HG02938 (cell line): ENCODE results near the gene NUP88.
"Not testable (repeated sequence)": the region's sequence is repeated elsewhere in the genome, so short reads cannot be mapped to it uniquely, and the experiment has no call there.

Source experiments
- ATAC-seq: cut with Tn5 transposase; IDR thresholded peaks from one replicate; pipeline ENCODE4 v1.9.1; 2021; ENCODE audit warnings: mild to moderate bottlenecking, moderate library complexity; ENCODE audit not compliant: unreplicated experiment

Gene NUP88

DNA sequence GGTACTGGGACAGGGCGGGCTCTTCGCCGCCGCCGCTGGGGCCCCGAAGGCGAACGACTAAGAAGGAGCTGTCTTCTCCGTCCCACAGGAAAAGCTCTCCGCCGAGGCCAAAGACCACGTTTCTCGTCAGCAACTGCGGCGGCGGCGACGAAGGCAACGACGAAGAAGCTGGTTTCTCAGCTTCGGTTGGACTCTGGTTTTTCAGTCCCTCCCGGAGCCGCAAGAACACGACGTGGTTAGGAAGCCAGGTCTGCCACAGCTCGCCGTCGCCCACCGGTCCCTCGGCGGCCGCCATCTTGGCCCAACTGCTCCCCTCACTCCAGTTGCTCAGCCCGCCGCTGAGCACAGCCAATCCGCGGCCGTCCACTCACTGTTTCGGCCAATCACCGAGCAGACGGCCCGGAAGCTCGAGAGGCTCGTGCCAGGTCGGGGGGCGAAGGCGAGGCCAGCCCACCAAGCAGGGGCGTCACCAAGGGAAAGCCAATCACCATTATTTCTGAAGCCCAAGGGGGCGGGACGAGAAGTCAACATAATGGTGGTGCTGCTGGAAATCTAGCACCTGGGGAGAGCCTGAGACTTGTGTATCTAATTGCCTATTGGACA, at the start of gene NUP88:
Gene NUP88 (minus strand): TSS at position 307 of the 603 bp plus-strand sequence. CDS start 12 bp downstream, at position 295.
- peak; percentile 74 for ATAC-seq

DNA sequence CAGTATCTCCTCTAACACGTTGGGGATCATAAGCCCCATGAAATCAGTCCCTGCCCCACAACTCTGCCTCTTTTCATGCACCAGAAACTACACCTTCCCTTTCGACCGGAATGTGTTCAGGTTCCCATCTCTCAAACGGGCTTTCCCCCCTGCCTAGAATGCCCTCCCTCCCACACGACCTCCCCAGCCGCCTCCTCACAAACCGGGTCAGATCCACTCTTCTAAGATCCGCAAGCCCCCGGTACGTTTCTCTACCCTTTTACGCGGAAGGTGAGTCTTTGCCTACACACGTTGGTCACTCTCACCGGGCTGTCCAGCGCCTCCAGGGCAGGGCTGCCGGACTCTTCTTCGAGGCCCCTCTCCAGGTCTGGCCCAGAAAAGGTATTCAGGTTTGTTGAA, 48.6 kb upstream of the NUP88 start:
- ATAC-seq, result no peak

DNA sequence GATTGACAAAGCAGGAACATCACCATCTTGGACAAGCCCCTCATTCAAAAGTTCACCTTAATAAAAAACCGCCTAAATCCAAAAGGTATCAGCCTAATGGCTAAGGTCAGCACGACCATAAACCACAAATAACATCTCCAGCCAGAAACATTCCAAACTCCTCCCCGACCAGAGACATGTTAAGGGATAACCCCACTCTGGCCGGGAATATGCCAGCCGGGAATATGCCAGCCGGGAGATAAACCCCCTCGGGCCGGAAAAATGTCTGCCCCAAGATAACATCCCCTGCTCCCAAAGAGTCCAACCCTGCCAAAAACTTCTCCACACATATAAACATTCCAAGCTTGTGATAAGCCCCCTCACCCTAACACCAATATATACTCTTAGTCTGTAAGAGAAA, 48.0 kb upstream of the NUP88 start:
- no peak for ATAC-seq

DNA sequence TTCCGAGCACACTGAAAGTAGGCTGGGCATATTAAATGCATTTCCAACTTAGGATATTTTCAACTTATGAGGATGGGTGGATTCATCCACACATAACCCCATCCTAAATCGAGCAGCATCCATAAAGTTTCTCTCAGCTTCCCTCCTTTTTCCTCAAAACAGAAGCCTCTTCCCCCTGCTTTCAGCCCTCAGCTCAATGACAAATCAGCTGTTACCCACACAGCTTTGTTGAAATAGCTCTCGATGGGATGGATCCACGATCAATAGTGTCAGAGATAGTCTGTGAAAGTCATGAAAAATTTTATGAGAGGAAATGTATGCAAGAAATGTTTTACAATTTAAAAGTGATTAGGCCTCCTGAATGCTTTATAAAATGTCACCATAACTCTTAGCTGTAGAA, 46.8 kb upstream of the NUP88 start:
- ATAC-seq, result no peak

DNA sequence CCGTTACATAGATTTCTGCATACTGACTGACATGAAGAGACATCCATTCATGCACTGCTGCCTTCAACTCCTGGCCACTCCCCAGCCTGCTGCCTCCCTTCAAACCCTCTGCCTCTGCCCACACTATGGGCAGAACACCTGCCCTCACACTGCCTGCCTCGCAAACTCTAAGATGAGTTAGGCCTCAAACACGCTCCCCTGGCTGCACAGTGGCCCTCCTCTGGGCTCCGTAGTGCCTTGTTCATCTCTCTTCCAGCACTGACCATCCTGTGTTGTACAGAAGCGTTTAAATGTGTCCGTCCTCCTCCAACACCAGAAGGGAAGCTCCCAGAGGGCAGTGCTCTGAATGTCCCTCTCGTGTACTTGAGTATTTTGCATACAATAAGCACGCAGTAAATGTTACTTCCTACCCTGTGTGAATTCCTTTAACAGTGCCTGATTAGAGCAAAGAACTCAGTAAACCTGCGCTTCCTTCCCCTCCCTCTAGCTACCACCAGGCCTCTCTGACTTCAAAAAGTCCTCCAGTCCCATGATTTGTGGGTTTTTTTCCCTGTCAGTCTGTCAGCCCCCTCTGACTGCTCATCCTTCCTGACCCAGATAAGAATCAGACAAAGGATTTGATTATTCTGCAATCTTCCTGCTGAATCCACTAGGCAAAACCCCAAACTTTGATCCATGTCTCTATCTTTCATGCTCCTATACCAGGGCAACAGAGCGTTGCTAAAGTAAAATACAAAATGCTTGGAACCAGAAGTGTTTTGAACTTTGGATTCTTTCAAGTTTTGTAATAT, 45.5 kb upstream of the NUP88 start:
- ATAC-seq, result no peak

DNA sequence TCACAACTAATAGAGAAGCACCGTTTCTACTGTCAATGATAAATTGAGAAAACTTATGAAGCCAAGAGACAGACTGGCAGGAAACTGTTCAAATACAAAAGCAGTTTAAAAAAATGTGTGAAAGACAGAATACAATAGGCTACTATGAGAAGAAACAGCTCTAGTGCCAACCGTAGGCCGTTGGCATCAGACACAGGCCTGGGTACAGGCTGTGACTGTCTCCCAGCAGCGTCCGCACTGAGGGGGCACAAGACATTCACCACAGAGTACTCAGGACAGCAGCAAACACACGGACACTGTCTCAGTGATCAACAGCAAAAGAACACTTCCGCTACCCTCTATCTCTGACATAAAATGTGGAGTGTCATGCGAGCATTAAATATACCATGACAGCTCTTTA, 27.3 kb upstream of the NUP88 start:
- ATAC-seq, result no peak

DNA sequence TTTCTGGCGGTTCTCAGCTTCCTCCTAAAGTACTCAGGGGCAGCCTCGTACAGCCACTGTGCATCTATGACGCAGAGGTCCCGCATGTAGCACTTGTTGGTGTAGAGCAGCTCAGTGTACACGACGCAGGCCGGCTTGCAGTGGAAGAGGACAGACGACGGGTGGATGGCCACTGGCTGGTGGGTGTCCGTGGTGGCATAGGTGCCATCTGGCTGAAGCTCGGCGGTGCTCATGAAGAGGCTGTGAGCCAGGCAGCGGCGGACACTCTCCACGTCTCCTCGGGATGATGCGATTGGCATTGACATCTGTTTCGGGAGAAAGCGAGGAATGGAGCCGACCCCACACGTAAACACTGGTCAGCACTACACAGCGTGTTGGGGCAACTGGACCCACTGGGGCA, 24.7 kb upstream of the NUP88 start:
- ATAC-seq, result no peak

DNA sequence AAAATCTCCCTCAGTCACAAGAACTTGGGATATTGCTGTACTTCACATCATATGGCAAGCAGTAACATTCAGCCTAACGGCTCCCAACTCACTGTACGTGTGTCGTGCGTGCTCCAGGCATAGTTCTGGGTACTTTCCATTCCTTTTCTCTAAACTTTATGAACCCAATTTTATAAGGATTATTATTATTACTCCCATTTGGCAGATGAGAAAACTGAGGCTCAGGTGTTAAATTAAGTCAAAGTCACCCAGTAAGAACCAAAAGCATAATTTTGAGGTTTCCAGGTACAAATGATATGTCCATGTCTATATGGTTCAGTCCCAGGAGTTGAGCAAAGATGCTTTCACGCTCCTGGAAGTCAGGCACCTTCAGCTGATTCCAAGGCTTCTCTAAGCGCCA, 24.3 kb upstream of the NUP88 start:
- ATAC-seq, result no peak

DNA sequence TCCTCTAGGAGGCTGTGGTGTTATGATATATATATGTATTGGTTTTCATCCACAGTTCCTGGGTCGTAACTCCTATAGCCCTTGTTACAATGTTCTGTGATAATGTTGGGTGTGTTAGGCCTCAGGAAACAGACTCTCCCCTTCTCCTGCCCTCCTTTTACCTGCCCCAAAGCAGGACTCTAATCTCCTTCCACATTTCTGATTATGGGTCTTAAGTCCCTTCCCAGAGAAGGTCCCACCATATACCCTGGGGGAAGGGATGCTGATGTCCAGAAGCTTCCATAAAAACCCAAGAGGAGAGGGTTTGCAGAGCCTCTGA, 19.9 kb upstream of the NUP88 start:
- no peak for ATAC-seq

DNA sequence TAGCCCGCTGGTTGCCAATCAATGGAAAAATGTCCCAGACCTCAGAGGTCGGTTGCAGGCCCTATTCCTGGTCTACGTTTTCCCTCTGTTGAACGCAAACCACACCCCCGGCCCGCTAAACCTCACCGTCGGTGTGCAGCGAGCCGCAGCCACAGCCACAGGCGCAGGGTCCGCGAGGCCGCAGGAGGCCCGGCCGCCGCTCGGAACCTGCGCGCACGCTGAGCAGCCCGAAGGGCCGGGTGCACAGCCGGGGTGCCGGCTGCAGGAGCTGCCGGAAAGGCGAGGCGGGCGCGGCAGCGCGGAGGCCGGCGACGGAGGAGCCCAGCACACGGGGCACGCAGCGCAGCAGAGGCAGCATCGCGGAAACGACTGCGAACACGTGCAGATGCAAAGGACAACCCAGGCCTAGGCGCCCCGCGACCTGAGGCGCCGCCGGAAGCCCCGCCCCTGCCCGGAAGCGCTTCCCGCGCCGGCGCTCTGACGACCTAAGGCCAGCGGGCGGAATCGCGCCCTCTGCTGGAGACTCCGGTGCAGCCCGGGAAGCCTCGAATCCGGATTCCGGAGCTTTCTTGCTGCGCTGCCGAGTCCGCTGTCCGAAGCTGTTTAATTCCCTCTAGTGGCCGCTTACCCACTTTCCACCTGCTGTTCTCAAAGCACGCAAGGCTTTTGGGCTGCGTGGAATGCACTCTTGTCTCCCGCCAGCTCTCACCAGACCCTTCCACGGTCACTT, 19.4 kb upstream of the NUP88 start, which contains the start of gene C1QBP:
Gene C1QBP (minus strand): TSS at position 440 of the 730 bp plus-strand sequence. CDS start 82 bp downstream, at position 358.
- peak; percentile 66 for ATAC-seq

DNA sequence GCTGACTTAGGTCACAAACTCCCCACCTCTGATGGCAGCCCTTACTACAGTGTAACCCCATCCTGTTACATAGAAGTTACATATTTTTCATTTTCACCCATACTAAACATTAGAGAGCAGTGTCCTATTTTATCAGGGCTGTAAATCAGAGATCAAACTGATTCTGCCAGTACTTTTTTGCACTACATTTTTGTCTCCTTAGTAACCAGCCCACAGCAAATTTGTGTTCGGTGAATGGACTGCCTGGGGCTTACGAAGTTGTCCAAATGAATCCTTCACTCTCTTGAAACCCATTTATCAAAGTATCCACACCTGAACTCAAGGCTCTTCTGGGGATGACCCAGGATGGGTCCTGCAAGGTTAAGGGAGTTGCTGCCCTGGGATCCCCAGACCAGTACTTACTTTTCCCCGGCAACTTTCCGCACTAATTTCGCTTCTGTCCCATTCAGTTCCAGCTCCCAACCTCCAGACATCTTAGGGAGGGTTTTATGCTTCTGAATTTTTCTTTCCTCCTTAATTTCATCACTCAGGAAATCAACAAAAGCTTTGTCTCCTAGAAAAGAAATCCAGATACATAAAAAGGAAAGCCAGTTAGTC, 18.4 kb upstream of the NUP88 start:
- no peak for ATAC-seq

DNA sequence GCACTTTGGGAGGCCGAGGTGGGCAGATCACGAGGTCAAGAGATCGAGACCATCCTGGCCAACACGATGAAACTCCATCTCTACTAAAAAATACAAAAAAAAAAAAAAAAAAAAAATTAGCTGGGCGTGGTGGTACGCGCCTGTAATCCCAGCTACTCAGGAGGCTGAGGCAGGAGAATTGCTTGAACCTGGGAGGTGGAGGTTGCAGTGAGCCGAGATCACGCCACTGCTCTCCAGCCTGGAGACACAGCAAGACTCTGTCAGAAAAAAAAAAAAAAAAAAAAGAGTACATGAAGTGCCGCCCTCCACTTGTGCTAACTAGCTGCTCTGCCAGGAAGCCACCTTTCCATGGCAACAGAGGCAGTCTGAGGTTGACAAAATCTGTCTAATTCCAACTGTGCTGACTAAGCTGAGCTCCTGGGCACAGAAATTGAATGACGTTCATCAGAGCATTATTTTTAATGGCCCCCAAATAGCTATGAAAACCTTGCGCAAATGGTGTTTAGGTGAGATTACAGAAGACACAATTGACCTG, 16.4 kb upstream of the NUP88 start:
- not testable (repeated sequence) for ATAC-seq

DNA sequence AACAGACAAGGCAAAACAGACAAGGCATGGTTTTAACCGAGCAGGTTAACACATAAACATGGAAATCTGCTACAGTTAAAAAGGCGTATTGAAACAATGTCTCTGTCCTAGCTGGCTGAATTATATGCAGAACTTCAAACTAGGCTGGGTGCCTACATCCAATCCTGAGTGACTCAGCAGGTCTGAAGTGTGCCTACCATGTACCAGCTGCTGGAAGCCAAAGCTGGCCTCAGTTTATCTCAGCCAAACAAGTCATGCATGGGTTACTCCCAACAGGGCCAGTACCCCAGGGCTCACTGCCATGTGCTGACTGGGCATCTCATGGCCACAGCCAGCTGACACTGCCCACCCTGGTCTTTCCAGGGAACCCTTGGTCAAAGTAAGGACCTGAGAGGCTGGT, 15.5 kb upstream of the NUP88 start:
- no peak for ATAC-seq

DNA sequence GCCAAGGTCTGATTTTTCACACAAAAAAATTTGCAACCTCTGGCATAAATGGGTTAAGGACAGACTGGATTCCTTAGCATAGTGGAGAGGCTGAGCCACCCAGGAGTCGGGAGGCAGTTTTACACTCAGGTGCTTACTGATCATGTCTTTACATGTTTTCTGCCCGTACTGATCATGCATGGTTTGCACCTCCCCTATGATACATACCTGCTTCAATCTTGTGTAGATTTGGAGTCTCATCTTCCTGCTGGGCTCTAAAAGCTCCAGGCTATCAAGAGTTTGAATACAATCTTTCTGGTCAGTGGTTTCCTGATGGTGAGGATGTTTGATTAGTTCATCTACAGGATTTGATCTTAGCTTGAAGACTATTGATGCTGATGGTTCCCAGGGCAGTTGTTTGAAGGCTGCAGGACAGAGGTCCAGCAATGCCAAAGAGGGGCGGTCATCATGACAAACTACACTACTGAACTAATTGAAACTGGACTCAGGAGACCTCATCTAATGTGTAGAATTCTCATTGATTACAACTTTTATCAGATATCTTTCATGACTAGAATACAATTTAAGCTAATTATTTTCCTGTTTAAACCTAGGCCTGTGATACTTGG, 12.6 kb upstream of the NUP88 start:
- no peak for ATAC-seq

DNA sequence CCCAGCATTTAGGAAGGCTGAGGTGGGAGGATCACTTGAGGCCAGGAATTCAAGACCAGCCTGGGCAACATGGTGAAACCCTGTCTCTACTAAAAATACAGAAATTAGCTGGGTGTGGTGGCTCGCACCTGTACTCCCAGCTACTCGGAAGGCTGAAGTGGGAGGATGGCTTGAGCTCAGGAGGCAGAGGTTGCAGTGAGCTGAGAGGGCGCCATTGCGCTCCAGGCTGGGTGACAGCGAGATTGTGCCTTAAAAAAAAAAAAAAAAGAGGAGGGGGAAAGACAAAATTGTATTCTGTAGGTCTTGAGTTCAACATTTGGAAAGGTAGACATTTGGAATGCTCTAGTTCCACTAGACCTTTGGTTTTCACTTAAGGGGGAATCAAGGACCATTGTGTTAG, 11.8 kb upstream of the NUP88 start:
- not testable (repeated sequence) for ATAC-seq

DNA sequence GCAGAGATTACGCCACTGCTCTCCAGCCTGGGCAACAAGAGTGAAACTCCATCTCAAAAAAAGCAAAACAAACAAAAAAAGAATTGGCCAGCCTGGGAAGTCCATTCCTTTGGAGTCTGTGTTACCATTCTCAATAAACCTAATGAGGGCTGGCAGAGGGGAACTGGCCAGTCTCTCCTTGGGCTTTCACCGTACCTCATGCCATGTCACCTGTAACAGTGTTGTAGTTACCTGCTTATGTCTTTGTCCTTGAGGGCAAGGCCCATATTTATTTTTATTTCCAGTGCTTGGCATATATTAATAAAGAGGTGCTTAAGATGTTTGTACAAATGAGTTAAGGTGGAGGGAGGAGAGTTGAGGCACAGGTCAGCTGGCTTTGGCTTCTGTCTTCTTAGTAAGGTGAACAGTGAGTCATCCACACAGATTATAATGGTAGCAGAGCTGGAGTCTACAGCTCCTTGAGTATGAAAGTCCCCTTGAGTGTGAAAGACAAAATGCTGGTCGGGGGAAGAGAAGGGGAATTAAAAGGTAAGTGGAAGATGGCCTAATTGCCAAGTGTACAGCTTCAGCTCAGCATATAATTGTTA, 11.0 kb upstream of the NUP88 start:
- ATAC-seq, result no peak

DNA sequence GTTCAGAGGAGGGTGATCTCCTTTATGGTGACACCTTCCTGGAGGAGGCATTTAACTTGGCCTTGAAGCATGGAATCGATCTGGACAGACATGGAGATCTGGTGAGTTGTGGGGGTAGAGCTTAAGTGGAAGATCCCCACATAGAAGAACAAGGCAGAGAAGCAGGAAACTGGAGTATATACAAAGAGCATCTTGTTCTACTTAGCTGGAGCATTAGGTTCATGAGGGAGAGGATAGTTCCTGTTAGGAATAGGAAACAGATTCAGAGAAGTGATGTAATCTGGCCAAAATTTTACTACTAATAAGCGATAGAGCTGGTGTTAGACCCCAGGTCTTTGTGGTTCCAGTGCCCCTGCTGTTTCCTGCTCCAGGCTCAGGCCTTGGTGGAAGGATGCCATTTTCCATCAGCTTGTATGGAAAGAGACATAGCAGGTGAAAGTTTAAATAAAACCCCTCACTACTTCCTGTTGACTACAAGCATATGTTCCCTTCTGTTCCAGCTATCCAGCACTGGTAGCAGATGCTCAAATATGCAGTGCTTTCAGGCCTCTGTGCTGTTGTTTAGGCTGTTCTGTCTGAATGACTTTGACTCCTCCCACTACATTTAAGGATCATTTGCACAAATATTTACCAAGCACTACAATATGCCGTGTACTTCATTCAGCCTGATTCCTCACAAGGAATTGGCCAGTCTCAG, 9.9 kb upstream of the NUP88 start:
- no peak for ATAC-seq

DNA sequence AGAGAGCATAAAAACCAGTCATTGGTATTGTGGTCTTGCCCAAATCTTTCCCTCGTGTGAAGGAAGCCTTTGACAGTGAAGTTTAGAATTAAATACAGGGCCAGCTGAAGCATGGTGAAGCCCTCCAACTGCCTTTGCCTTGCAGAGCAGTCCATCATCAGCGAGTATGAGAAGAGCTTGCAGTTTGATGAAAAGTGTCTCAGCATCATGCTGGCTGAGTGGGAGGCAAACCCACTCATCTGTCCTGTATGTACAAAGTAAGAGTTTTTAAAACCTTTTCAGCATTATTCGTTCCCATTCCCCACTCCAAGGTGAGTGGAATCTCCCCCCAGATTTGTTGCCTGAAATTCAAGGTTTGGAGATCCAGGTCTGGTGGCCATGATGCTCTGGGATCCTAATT, 6.4 kb upstream of the NUP88 start:
- ATAC-seq, result no peak

DNA sequence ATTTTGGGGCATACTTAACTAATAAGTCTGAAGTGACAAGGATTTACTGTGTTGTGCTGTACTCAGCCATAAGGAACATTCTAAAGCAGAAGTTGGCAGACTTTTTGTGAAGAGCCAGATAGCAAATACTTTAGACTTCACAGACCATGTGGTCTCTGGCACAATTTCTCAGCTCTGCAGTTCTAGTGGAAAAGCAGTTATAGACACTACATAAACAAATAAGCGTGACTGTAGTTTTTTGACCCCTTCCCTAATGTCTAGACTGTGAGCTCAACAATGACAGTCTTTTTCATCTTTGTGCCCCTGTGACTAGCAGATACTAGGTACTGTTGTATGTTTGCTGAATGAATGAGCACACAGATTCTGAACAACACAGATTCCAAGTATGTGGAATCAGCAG, 5.4 kb upstream of the NUP88 start:
- no peak for ATAC-seq

DNA sequence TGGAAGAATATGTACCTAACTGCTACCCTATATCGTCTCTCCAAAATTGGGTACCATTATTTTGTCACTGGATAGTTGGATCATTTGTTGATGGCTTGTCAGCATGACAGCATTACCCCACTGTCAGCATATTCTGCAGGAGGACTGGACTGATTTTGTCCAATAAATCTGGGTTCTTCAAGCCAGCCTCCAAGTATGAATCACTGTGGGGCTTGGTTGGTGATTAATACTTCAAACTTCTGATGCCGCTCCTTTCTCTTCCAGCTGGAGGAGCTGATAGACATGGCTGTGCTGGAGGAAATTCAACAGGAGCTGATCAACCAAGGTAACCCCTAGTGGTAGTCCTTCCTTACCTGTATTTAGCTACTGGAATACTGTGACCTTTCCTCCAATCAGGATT, 3.0 kb upstream of the NUP88 start:
- ATAC-seq, result no peak
